HG03520 (cell line): ENCODE measurements around the gene ABCC1.
"Not testable (repeated sequence)": the region's sequence is repeated elsewhere in the genome, so short reads cannot be mapped to it uniquely, and the experiment has no call there.

ENCODE experiments used
- ATAC-seq: cut with Tn5 transposase; IDR thresholded peaks from one replicate; pipeline ENCODE4 v1.9.1; 2021; ENCODE audit warnings: mild to moderate bottlenecking, moderate library complexity; ENCODE audit not compliant: unreplicated experiment

Gene ABCC1

GRCh38 chr16:16169615-16170014 is 220.2 kb downstream of the ABCC1 start:
- ATAC-seq: no peak

- ATAC-seq: no peak
Measured at GRCh38 chr16:16171332-16171919, 222.0 kb downstream of the ABCC1 start.

GRCh38 chr16:16172991-16173390 is 223.6 kb downstream of the ABCC1 start:
- ATAC-seq: no peak

- ATAC-seq: no peak
Measured at GRCh38 chr16:16175296-16175695, 225.9 kb downstream of the ABCC1 start.

- no peak for ATAC-seq
Measured at GRCh38 chr16:16176328-16176727, 226.9 kb downstream of the ABCC1 start.

GRCh38 chr16:16178455-16179162 is 229.2 kb downstream of the ABCC1 start:
- no peak for ATAC-seq

- ATAC-seq: not testable (repeated sequence)
Measured at GRCh38 chr16:16181748-16182147, 232.3 kb downstream of the ABCC1 start.

GRCh38 chr16:16182918-16183317 is 233.5 kb downstream of the ABCC1 start:
- no peak for ATAC-seq

GRCh38 chr16:16183562-16183961 is 234.1 kb downstream of the ABCC1 start:
- no peak for ATAC-seq

GRCh38 chr16:16184594-16184993 is 235.2 kb downstream of the ABCC1 start:
- ATAC-seq: no peak

- no peak for ATAC-seq
Measured at GRCh38 chr16:16185095-16185494, 235.7 kb downstream of the ABCC1 start.

- ATAC-seq: no peak
Measured at GRCh38 chr16:16186820-16187219, 237.4 kb downstream of the ABCC1 start.

GRCh38 chr16:16188827-16189226 is 239.4 kb downstream of the ABCC1 start:
- ATAC-seq: no peak

- no peak for ATAC-seq
Measured at GRCh38 chr16:16189842-16190241, 240.4 kb downstream of the ABCC1 start.

GRCh38 chr16:16190546-16190945 is 241.1 kb downstream of the ABCC1 start:
- ATAC-seq: no peak

GRCh38 chr16:16190966-16191365 is 241.6 kb downstream of the ABCC1 start:
- ATAC-seq: not testable (repeated sequence)

GRCh38 chr16:16191493-16192167 is 242.2 kb downstream of the ABCC1 start:
- ATAC-seq: no peak
